ENCODE measurements around the gene ABCG4. TPM values are rescaled to one million over a fixed set of nuclear protein-coding genes. Genes with fewer than 3 reads are reported as not detected.
"Not testable (repeated sequence)": the region's sequence is repeated elsewhere in the genome, so short reads cannot be mapped to it uniquely, and the experiment has no call there.

Gene ABCG4
- total RNA-seq, 4 donors from 2014 or later: under 0.01 to 0.30 TPM; not detected in 2

GRCh38 chr11:119134389-119134978 lies 14.4 kb upstream of the ABCG4 start:
- no peaks in the 10 kb centered on the region for H3K4me1 ChIP-seq
- no peaks in the 10 kb centered on the region for H3K27me3 ChIP-seq
- no peaks in the 10 kb centered on the region for H3K9me3 ChIP-seq
- TF ChIP-seq POLR2A (IDR thresholded peaks at IDR 0.05) (no peak), CTCF (IDR thresholded peaks at IDR 0.05) (peak in 3 of 5 experiments; percentile 21 to 37 (median 30))
- no peak for DNase-seq (ENCODE audit: low spot score in 2 of 2)
- WGBS, 2 donors: 57 to 59% methylated on average over 4 of the region's 4 CpGs
- H3K27ac ChIP-seq: no peak overlapping the region
- no peak overlapping the region for H3K4me3 ChIP-seq
- peaks cover 0 to 59% (median 20%) of the 10 kb centered on the region in 3 donors for H3K36me3 ChIP-seq

- H3K4me3 ChIP-seq; H3K27ac ChIP-seq; H3K4me1 ChIP-seq; H3K9me3 ChIP-seq; H3K27me3 ChIP-seq; DNase-seq (ENCODE audit: low spot score in 2 of 2): not testable (repeated sequence)
- peaks cover 0 to 11% (median 2%) of the 10 kb centered on the region in 3 donors for H3K36me3 ChIP-seq
- WGBS, 2 donors: 88% methylated on average over 10 of the region's 10 CpGs
These were observed 9.6 kb upstream of the ABCG4 start for GRCh38 chr11:119139276-119139675.

GRCh38 chr11:119144825-119145486 lies 3.9 kb upstream of the ABCG4 start:
- Histone ChIP-seq H3K36me3 (no peaks in the 10 kb centered on the region), H3K4me1 (peaks cover 0 to 22% (median 7%) of the 10 kb centered on the region in 4 donors), H3K27me3 (peaks cover 0 to 26% of the 10 kb centered on the region in 2 donors), H3K4me3 (no peak overlapping the region), H3K27ac (no peak overlapping the region), H3K9me3 (no peaks in the 10 kb centered on the region)
- peak; percentile 23 to 67 for DNase-seq (ENCODE audit: low spot score in 2 of 2)
- 4 to 13% methylated on average over 7 of the region's 7 CpGs for WGBS, 2 donors
- no peak for TF ChIP-seq POLR2A (IDR thresholded peaks at IDR 0.05)
- peak; percentile 51 to 75 (median 62) for TF ChIP-seq CTCF (IDR thresholded peaks at IDR 0.05)

- Histone ChIP-seq H3K27ac (no peak overlapping the region), H3K4me3 (no peak overlapping the region), H3K36me3 (no peaks in the 10 kb centered on the region), H3K9me3 (no peaks in the 10 kb centered on the region), H3K27me3 (peaks cover 0 to 32% of the 10 kb centered on the region in 2 donors), H3K4me1 (peaks cover 0 to 26% (median 7%) of the 10 kb centered on the region in 4 donors)
- no peak for TF ChIP-seq CTCF (IDR thresholded peaks at IDR 0.05)
- TF ChIP-seq POLR2A (IDR thresholded peaks at IDR 0.05): no peak
- TF ChIP-seq EP300 (IDR thresholded peaks at IDR 0.05): no peak
- WGBS, 2 donors: 54 to 55% methylated on average over 3 of the region's 3 CpGs
- DNase-seq (ENCODE audit: low spot score in 2 of 2): no peak
These were observed 3.3 kb upstream of the ABCG4 start for GRCh38 chr11:119145551-119145950.

- Histone ChIP-seq H3K4me1 (peaks cover 0 to 30% (median 7%) of the 10 kb centered on the region in 4 donors), H3K4me3 (no peak overlapping the region), H3K27ac (no peak overlapping the region), H3K9me3 (no peaks in the 10 kb centered on the region), H3K27me3 (peaks cover 0 to 33% of the 10 kb centered on the region in 2 donors), H3K36me3 (no peaks in the 10 kb centered on the region)
- 61 to 72% methylated on average over 6 of the region's 6 CpGs for WGBS, 2 donors
- DNase-seq (ENCODE audit: low spot score in 2 of 2): no peak
- TF ChIP-seq POLR2A (IDR thresholded peaks at IDR 0.05) (no peak), EP300 (IDR thresholded peaks at IDR 0.05) (no peak), CTCF (IDR thresholded peaks at IDR 0.05) (no peak)
These were observed 1.1 kb upstream of the ABCG4 start for GRCh38 chr11:119147604-119148333.
